ENCODE measurements around the gene PIK3R1. TPM values are rescaled to one million over a fixed set of nuclear protein-coding genes. Genes with fewer than 3 reads are reported as not detected.

Gene PIK3R1
- total and polyA plus RNA-seq, 2 of the 4 experiments (the other 2 are of a cell fraction): 2.4 to 9.3 TPM

GRCh38 chr5:68253624-68254585, 38.3 kb downstream of the PIK3R1 start:
- H4K20me1 ChIP-seq (ENCODE audit: insufficient read depth, low read length): peaks cover 6% of the 10 kb centered on the region; the same call in 1 of the 2 replicates
- H2AK9ac ChIP-seq (replicated peaks; ENCODE audit: low read depth, low read length, poor library complexity): no peak overlapping the region
- H3K4me1 ChIP-seq (ENCODE audit: control insufficient read depth, insufficient read depth, low read length): peaks cover 12% of the 10 kb centered on the region
- intact Hi-C loops (cut with micrococcal nuclease): loop anchor here (2.0 to 10.0 kb wide), 4 partner anchors 37 to 1449 kb away; partner anchors contain the start of gene PIK3R1
- BruUV-seq (replicated peaks): no TSS peak
- H3K4me2 ChIP-seq (ENCODE audit: low read depth, low read length): no peak overlapping the region
- no peak overlapping the region for H2BK5ac ChIP-seq (ENCODE audit: low read depth, low read length, poor library complexity, severe bottlenecking)
- no peak overlapping the region for H3K4ac ChIP-seq (ENCODE audit: low read depth, low read length)
- ChIA-PET POLR2A (ENCODE audit: unreplicated experiment) (interaction anchor here (0.6 kb wide), 1 partner anchor 1047 kb away, joined by 3 read pairs; no protein-coding TSS in a partner anchor), CTCF (interaction anchor here (0.6 to 3.1 kb wide), 8 partner anchors 15 to 1007 kb away, joined by 3 to 19 read pairs (median 3); no protein-coding TSS in a partner anchor)
- H3K27me3 ChIP-seq (ENCODE audit: control insufficient read depth, insufficient read depth, low read length): no peaks in the 10 kb centered on the region
- ATAC-seq (ENCODE audit: low read depth) (no peak), DNase-seq (no peak)
- peaks cover 11% of the 10 kb centered on the region for H3K9me1 ChIP-seq (ENCODE audit: insufficient read depth, low read length)
- H4K8ac ChIP-seq (ENCODE audit: low read depth in 2 of 2, low read length in 2 of 2): no peak overlapping the region
- no peak overlapping the region for H3K23ac ChIP-seq (ENCODE audit: low read depth, low read length)
- H3K4me3 ChIP-seq (ENCODE audit: insufficient read depth, low read depth, low read length): no peak overlapping the region
- no peak for TF ChIP-seq FOS (IDR thresholded peaks at IDR 0.05; ENCODE audit: low read depth, low read length)
- no peak for TF ChIP-seq NFE2L2 (IDR thresholded peaks at IDR 0.05; ENCODE audit: low read depth, low read length)
- no peak for TF ChIP-seq ELK1 (IDR thresholded peaks at IDR 0.05; ENCODE audit: borderline replicate concordance, low read depth, low read length)
- no peak for TF ChIP-seq POLR2A (IDR thresholded peaks at IDR 0.05; ENCODE audit: low read depth, low read length)
- H3K9ac ChIP-seq (ENCODE audit: low read depth, low read length): no peak overlapping the region
- no peaks in the 10 kb centered on the region for H3K36me3 ChIP-seq (ENCODE audit: control insufficient read depth, insufficient read depth, low read length)
- dilution Hi-C loops (cut with HindIII; ENCODE audit: low sequenced_read_pairs, unreplicated experiment): no loop called here
- H2BK15ac ChIP-seq (ENCODE audit: low read depth, low read length): no peak overlapping the region
- WGBS, 2 experiments (ENCODE audit: extremely low coverage in 2 of 2, insufficient read length in 1 of 2): no CpG with 5 or more reads among the region's 6 CpGs
- no peaks in the 10 kb centered on the region for H3K9me3 ChIP-seq (ENCODE audit: control insufficient read depth, insufficient read depth, low read length)
- H3K18ac ChIP-seq (ENCODE audit: low read depth, low read length): no peak overlapping the region
- H2AK5ac ChIP-seq (ENCODE audit: low read depth, low read length): no peak overlapping the region
- H4K5ac ChIP-seq (ENCODE audit: low read depth, low read length): no peak overlapping the region
- H3K27ac ChIP-seq (ENCODE audit: insufficient read depth, low read length): no peak overlapping the region
- H2AFZ ChIP-seq (replicated peaks; ENCODE audit: low read length, poor library complexity): no peak overlapping the region
- H3K56ac ChIP-seq (ENCODE audit: extremely low read depth, insufficient read depth, low read length): no peak overlapping the region
- no peak overlapping the region for H2BK120ac ChIP-seq (ENCODE audit: low read depth, low read length)
- H4K91ac ChIP-seq (ENCODE audit: insufficient read depth, low read depth, low read length): no peak overlapping the region
- no peak overlapping the region for H3K14ac ChIP-seq (replicated peaks; ENCODE audit: low read depth, low read length)
- in situ Hi-C loops (cut with MboI; ENCODE audit: low sequenced_read_pairs): loop anchor here (5.0 to 25.0 kb wide), 2 partner anchors 1007 to 1442 kb away; no protein-coding TSS in a partner anchor
- no peak overlapping the region for H2BK20ac ChIP-seq (ENCODE audit: low read depth, low read length)
- H3K79me1 ChIP-seq (ENCODE audit: low read depth in 1 of 2, low read length in 2 of 2): peaks cover 15 to 40% of the 10 kb centered on the region in 2 experiments
